ENCODE results near the gene RARA. TPM values are rescaled to one million over a fixed set of nuclear protein-coding genes. Genes with fewer than 3 reads are reported as not detected.

RARA gene
- total and polyA plus RNA-seq, 2 of the 4 experiments (the other 2 are of a cell fraction): 9.0 to 12.7 TPM

- no peak for TF ChIP-seq MXI1 (IDR thresholded peaks at IDR 0.05; ENCODE audit: borderline replicate concordance, low read depth, low read length)
- TF ChIP-seq RCOR1 (IDR thresholded peaks at IDR 0.05; ENCODE audit: insufficient replicate concordance, low read length): no peak
Measured at GRCh38 chr17:40355804-40356758, 47.1 kb downstream of the RARA start (continued).

Measured in IMR-90 (cell line).